IMR-90 (cell line): ENCODE measurements around the gene MROH8.

ENCODE experiments used
- CTCF ChIP-seq: conservative IDR thresholded peaks from 2 replicates; pipeline ENCODE4 v1.5.1; 2012; ENCODE audit warnings: mild to moderate bottlenecking, low read depth, low read length, improper control_type of control experiment
- MXI1 ChIP-seq: IDR thresholded peaks from 2 replicates; pipeline ENCODE4 v1.6.1; 2012; ENCODE audit warnings: low read depth, mild to moderate bottlenecking, low read length, moderate library complexity, borderline replicate concordance
- POLR2A ChIP-seq: IDR thresholded peaks from 2 replicates; pipeline ENCODE4 v1.6.1; 2012; ENCODE audit warnings: mild to moderate bottlenecking, low read depth, low read length
- RAD21 ChIP-seq: IDR thresholded peaks from 2 replicates; pipeline ENCODE4 v1.6.1; 2012; ENCODE audit warnings: low read length, improper control_type of control experiment
- RFX5 ChIP-seq: IDR thresholded peaks from 2 replicates; pipeline ENCODE4 v1.8.0; 2012; ENCODE audit warnings: low read depth, mild to moderate bottlenecking, low read length, moderate library complexity
- TF ChIP-seq, protein P1 (sequence below): fragments of 150-350 bp; IDR thresholded peaks from 2 replicates; pipeline ENCODE4 v1.6.1; 2016; ENCODE audit warnings: low read depth, mild to moderate bottlenecking, low read length, moderate library complexity, borderline replicate concordance
- TF ChIP-seq, protein P2 (sequence below): fragments of 150-350 bp; IDR thresholded peaks from 2 replicates; pipeline ENCODE4 v1.6.1; 2017; ENCODE audit warnings: mild to moderate bottlenecking, antibody characterized with exemption, low read length, low read depth

DNA sequence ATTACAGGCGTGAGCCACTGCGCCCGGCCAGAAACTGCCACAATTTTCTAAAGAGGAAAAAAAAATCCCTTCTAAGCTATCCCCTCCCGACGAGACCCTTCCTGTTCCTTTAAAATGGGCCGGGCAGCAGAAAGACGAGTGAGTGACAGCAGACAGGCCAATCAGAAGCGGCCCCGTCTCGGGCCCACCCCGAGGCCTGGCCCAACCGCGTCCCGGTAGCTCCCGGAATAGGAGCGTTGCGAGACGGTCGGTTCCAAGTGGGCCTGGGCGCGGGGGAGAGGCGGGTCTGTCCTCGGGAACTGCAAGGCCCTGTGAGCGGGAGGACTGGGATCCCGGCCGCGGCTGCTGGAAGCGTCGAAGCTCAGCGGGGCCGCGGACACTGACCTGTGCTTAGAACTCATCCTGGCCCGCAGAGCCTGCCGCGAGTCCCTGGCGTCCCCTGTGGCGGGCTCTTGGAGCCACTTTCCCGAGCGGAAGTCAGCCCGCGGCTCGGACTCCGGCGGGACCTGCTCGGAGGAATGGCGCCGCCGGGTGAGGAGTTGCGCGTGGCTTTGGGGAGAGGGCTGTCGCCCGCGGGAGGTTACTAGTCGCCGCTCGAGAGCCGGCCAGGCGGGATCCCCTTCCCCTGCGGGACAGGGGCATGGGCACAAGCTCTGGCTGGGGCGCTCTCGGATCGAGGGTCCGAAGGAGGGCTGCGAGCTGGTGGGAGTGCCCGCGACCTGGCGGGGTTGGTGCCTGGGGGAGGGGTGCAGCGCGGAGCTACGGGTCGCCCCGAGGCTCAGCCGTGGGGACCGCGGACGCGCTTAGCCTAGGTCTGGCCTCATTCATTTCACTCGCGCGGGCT lies at the start of gene MROH8, which contains the start of gene RPN2:
- TF ChIP-seq CTCF = no peak
- no peak for TF ChIP-seq RFX5
- TF ChIP-seq RAD21 = no peak
- TF ChIP-seq, protein P1, sequence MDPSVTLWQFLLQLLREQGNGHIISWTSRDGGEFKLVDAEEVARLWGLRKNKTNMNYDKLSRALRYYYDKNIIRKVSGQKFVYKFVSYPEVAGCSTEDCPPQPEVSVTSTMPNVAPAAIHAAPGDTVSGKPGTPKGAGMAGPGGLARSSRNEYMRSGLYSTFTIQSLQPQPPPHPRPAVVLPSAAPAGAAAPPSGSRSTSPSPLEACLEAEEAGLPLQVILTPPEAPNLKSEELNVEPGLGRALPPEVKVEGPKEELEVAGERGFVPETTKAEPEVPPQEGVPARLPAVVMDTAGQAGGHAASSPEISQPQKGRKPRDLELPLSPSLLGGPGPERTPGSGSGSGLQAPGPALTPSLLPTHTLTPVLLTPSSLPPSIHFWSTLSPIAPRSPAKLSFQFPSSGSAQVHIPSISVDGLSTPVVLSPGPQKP = no peak
- TF ChIP-seq, protein P2, sequence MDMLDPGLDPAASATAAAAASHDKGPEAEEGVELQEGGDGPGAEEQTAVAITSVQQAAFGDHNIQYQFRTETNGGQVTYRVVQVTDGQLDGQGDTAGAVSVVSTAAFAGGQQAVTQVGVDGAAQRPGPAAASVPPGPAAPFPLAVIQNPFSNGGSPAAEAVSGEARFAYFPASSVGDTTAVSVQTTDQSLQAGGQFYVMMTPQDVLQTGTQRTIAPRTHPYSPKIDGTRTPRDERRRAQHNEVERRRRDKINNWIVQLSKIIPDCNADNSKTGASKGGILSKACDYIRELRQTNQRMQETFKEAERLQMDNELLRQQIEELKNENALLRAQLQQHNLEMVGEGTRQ = no peak
- TF ChIP-seq POLR2A = no peak
- peak; percentile 56 for TF ChIP-seq MXI1
